ENCODE results near the gene LKAAEAR1. TPM values are rescaled to one million over a fixed set of nuclear protein-coding genes. Genes with fewer than 3 reads are reported as not detected.
A peak's percentile ranks its signal among the peaks of the same experiment; 100 is the strongest.

The LKAAEAR1 gene
- total and polyA plus RNA-seq, 2 of the 13 experiments (the other 11 are each of a cell fraction or from before 2014, with no cell fraction given): not detected

- TF ChIP-seq, protein P1, sequence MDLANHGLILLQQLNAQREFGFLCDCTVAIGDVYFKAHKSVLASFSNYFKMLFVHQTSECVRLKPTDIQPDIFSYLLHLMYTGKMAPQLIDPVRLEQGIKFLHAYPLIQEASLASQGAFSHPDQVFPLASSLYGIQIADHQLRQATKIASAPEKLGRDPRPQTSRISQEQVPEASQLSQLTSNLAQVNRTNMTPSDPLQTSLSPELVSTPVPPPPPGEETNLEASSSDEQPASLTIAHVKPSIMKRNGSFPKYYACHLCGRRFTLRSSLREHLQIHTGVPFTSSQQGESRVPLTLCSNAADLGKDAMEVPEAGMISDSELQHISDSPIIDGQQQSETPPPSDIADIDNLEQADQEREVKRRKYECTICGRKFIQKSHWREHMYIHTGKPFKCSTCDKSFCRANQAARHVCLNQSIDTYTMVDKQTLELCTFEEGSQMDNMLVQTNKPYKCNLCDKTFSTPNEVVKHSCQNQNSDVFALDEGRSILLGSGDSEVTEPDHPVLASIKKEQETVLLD (CRISPR knock-in tag; IDR thresholded peaks at IDR 0.05; ENCODE audit: low read depth): peak; percentile 83
- TF ChIP-seq, protein P2, sequence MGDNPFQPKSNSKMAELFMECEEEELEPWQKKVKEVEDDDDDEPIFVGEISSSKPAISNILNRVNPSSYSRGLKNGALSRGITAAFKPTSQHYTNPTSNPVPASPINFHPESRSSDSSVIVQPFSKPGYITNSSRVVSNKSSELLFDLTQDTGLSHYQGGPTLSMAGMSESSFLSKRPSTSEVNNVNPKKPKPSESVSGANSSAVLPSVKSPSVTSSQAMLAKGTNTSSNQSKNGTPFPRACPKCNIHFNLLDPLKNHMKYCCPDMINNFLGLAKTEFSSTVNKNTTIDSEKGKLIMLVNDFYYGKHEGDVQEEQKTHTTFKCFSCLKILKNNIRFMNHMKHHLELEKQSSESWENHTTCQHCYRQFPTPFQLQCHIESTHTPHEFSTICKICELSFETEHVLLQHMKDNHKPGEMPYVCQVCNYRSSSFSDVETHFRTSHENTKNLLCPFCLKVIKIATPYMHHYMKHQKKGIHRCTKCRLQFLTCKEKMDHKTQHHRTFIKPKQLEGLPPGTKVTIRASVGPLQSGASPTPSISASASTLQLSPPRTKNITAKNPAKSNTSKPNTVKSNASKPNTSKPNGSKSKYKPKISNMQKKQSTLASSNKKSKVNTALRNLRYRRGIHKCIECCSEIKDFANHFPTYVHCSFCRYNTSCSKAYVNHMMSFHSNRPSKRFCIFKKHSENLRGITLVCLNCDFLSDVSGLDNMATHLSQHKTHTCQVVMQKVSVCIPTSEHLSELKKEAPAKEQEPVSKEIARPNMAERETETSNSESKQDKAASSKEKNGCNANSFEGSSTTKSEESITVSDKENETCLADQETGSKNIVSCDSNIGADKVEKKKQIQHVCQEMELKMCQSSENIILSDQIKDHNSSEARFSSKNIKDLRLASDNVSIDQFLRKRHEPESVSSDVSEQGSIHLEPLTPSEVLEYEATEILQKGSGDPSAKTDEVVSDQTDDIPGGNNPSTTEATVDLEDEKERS (CRISPR knock-in tag; IDR thresholded peaks at IDR 0.05): peak; percentile 19; the same call in 1 of the 2 replicates
- peak; percentile 97 for TF ChIP-seq PCBP1 (IDR thresholded peaks at IDR 0.05; ENCODE audit: borderline replicate concordance, low read depth, low read length)
- TF ChIP-seq HBP1 (CRISPR knock-in tag; IDR thresholded peaks at IDR 0.05; ENCODE audit: low read depth): 0 out of 2 replicates have a peak, but pooled peaks have one; percentile 10
- TF ChIP-seq, protein P3, sequence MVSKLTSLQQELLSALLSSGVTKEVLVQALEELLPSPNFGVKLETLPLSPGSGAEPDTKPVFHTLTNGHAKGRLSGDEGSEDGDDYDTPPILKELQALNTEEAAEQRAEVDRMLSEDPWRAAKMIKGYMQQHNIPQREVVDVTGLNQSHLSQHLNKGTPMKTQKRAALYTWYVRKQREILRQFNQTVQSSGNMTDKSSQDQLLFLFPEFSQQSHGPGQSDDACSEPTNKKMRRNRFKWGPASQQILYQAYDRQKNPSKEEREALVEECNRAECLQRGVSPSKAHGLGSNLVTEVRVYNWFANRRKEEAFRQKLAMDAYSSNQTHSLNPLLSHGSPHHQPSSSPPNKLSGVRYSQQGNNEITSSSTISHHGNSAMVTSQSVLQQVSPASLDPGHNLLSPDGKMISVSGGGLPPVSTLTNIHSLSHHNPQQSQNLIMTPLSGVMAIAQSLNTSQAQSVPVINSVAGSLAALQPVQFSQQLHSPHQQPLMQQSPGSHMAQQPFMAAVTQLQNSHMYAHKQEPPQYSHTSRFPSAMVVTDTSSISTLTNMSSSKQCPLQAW (CRISPR knock-in tag; IDR thresholded peaks at IDR 0.05): peak; percentile 81
- TF ChIP-seq ZBED4 (CRISPR knock-in tag; IDR thresholded peaks at IDR 0.05; ENCODE audit: borderline replicate concordance): peak; percentile 35
- peak; percentile 47; the same call in 1 of the 2 replicates for TF ChIP-seq IRF2 (CRISPR knock-in tag; IDR thresholded peaks at IDR 0.05)
- peak; percentile 86 for TF ChIP-seq ZSCAN22 (CRISPR knock-in tag; IDR thresholded peaks at IDR 0.05)
- peak; percentile 61 for TF ChIP-seq JUN (CRISPR knock-in tag; IDR thresholded peaks at IDR 0.05)
- TF ChIP-seq NR2F6 (IDR thresholded peaks at IDR 0.05): no peak
- TF ChIP-seq NR2F6 (CRISPR knock-in tag; IDR thresholded peaks at IDR 0.05): peak; percentile 69; the same call in 1 of the 2 replicates
- TF ChIP-seq RNF219 (CRISPR knock-in tag; IDR thresholded peaks at IDR 0.05): 0 out of 2 replicates have a peak, but pooled peaks have one; percentile 22
- peak; percentile 87 for TF ChIP-seq SPEN (CRISPR knock-in tag; IDR thresholded peaks at IDR 0.05; ENCODE audit: low read depth)
- 0 out of 2 replicates have a peak, but pooled peaks have one; percentile 10 for TF ChIP-seq FOXO1 (CRISPR knock-in tag; IDR thresholded peaks at IDR 0.05)
- TF ChIP-seq POLR2AphosphoS5 (IDR thresholded peaks at IDR 0.05; ENCODE audit: low read depth, low read length): peak; percentile 93
- no peak for TF ChIP-seq FOSL1 (CRISPR knock-in tag; IDR thresholded peaks at IDR 0.05; ENCODE audit: borderline replicate concordance)
Measured at GRCh38 chr20:64035933-64036345, 48.3 kb downstream of the LKAAEAR1 start, which contains the start of gene C20orf204 (continued).

Data from HepG2 (cell line).